Right atrium auricular region (tissue), 2 donors: ENCODE measurements around the gene DCDC1. TPM values are rescaled to one million over a fixed set of nuclear protein-coding genes. Genes with fewer than 3 reads are reported as not detected.

Source experiments
- DNase-seq: peaks from one replicate; pipeline ENCODE4 v3.0.0-alpha.2; 2019; ENCODE audit warnings: low spot score
- H3K27ac ChIP-seq, 2 donors: fragments of 200-600 bp; sonication (generic); 1 replicate in 1 of 2; 2 replicates in 1 of 2; pipeline ENCODE4 v1.5.1; 2016 to 2019
- H3K27me3 ChIP-seq, 2 donors: fragments of 200-600 bp; sonication (generic); one replicate each; pipeline versions ENCODE4 v1.5.1 to v1.6.0; 2017 to 2019
- H3K36me3 ChIP-seq: fragments of 200-600 bp; sonication (generic); one replicate; pipeline ENCODE4 v1.5.1; 2016
- H3K4me1 ChIP-seq, 2 donors: fragments of 200-600 bp; sonication (generic); one replicate each; pipeline versions ENCODE4 v1.5.1 to v1.6.0; 2017 to 2019
- H3K4me3 ChIP-seq, 2 donors: fragments of 200-600 bp; sonication (generic); 1 replicate in 1 of 2; 2 replicates in 1 of 2; pipeline ENCODE4 v1.5.1; 2017 to 2019; ENCODE audit warnings: mild to moderate bottlenecking in 1 of 2, moderate library complexity in 1 of 2
- H3K9me3 ChIP-seq, 2 donors: fragments of 200-600 bp; sonication (generic); one replicate each; pipeline ENCODE4 v1.5.1; 2019
- total RNA-seq, 2 donors: library from RNA; depleted of rRNA; stranded (reverse); fragments of >200 nt; gene quantifications; one replicate each; pipeline ENCODE4 v1.1.0, GENCODE V29; 2016
- TF ChIP-seq, protein P1 (sequence below), 2 donors: fragments of 200-600 bp; sonication (generic); IDR thresholded peaks; one replicate each; pipeline ENCODE4 v1.5.1; 2019; ENCODE audit warnings: antibody characterized with exemption in 2 of 2

DCDC1 gene
- total RNA-seq, 2 donors from 2014 or later: 0.15 to 0.24 TPM

DNA sequence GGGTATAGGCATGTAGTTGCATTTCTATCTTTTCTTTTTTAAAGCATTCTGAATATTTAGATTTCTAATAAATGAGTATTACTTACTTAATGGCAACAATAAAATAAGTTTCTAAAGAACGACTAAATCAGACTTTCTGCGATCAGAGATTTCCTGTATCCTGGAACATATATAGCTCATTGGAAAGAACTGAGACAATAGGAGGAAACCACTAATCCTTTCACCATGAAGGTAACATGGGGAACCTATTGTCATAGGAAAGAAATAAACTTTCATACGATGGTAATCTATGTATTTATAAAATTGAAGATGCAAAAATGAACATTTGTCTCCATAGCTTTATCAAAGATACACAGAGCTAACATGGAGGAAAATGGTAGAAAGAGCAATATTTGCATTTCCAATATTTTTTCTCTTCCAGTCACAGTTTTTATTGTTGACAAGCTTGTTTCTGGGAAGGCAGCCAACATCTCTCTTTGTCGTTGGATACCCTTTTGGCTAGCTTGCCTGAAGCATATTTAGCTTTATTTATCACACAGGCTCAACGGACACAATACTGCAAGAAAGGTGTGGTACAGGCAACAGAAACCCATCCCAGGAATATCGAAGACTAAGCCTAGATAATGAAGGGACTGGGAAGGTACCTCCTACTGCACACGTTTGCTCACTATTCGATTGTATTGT is 490.1 kb downstream of the DCDC1 start:
- no peaks in the 10 kb centered on the region for H3K27me3 ChIP-seq
- no peaks in the 10 kb centered on the region for H3K9me3 ChIP-seq
- H3K36me3 ChIP-seq: no peaks in the 10 kb centered on the region
- no peak for DNase-seq
- TF ChIP-seq, protein P1, sequence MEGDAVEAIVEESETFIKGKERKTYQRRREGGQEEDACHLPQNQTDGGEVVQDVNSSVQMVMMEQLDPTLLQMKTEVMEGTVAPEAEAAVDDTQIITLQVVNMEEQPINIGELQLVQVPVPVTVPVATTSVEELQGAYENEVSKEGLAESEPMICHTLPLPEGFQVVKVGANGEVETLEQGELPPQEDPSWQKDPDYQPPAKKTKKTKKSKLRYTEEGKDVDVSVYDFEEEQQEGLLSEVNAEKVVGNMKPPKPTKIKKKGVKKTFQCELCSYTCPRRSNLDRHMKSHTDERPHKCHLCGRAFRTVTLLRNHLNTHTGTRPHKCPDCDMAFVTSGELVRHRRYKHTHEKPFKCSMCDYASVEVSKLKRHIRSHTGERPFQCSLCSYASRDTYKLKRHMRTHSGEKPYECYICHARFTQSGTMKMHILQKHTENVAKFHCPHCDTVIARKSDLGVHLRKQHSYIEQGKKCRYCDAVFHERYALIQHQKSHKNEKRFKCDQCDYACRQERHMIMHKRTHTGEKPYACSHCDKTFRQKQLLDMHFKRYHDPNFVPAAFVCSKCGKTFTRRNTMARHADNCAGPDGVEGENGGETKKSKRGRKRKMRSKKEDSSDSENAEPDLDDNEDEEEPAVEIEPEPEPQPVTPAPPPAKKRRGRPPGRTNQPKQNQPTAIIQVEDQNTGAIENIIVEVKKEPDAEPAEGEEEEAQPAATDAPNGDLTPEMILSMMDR (IDR thresholded peaks at IDR 0.05): no peak
- no peak overlapping the region for H3K4me3 ChIP-seq
- H3K4me1 ChIP-seq: peaks cover 0 to 39% of the 10 kb centered on the region in 2 donors
- H3K27ac ChIP-seq: peak overlapping the region in 1 of 2 donors; percentile 57

DNA sequence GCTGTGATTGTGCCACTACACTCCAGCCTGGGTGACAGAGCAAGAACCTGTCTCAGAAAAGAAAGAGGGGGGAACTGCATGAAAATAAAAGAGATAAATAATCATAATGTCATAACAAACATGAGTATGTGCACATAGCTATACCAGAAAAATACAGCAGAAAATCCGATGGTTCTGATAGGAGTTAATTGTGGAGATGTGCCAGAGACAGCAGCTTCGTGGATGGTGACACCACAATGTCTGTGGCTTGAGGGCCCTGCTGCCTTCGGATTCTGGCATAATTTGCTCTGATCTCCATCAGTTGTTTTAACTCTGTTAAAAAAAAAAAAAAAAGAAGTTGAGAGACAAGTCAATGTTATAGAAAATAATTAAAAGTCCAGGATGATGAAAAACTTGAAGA is 491.1 kb downstream of the DCDC1 start:
- Histone ChIP-seq H3K9me3 (no peaks in the 10 kb centered on the region), H3K4me1 (peaks cover 0 to 47% of the 10 kb centered on the region in 2 donors), H3K36me3 (no peaks in the 10 kb centered on the region), H3K27ac (no peak overlapping the region), H3K27me3 (no peaks in the 10 kb centered on the region), H3K4me3 (no peak overlapping the region)
- TF ChIP-seq, protein P1 (IDR thresholded peaks at IDR 0.05): no peak
- no peak for DNase-seq

DNA sequence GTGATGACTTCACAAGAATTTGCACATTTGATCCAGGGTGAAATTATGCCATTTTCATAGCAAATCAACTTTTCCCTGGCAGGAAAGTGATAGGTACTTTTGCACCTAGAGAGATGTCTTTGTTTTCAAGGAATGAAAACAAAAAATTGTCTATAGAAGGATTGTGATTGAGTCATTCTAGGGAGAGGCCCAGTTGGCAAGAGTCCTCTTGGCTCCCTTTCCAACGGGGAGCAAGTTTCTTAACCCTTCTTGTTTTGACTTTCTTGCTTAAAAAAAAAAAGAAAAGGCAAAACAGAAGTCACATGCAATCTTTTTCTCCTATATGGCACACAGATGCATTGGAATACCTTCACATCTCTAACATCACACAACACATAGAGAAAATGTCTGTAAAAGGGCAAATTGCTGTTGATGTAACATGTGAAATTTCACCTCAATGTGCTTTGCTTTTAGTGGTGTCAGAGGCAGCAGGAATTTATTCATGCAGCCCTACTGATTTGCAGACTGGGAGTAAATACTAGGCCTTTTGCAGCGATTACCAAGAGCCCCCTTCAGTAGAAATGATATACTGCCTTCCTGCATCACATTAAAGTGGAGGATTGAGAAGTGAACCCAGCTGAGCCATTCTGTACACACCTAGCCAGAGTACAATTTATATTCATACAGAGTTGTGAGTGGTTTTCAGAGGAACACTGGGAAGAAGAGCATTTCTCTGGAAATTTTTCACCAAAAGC is 492.7 kb downstream of the DCDC1 start:
- no peak overlapping the region for H3K4me3 ChIP-seq
- no peaks in the 10 kb centered on the region for H3K36me3 ChIP-seq
- DNase-seq: no peak
- H3K27me3 ChIP-seq: no peaks in the 10 kb centered on the region
- peaks cover 0 to 47% of the 10 kb centered on the region in 2 donors for H3K4me1 ChIP-seq
- TF ChIP-seq, protein P1 (IDR thresholded peaks at IDR 0.05): no peak
- peak overlapping the region in 1 of 2 donors; percentile 32 for H3K27ac ChIP-seq
- no peaks in the 10 kb centered on the region for H3K9me3 ChIP-seq

DNA sequence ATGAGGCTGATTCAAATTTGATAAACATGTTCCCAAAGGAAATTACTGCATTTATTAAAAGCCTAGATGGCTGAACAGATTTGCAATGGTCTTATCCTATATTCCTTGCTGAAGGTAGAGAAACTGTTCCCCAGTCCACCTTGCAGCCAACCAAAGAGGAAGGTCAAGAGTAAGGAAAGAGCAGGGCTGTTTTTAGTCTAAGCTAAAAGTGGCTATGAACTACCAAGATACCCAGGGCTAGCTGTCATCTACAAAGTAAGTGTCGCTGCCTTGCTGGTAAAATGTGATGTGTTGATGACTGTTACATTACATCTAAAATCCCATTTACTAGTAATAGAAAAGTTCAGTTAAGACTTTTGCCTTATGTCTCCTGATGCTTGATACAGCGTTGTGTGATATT is 493.3 kb downstream of the DCDC1 start:
- Histone ChIP-seq H3K9me3 (no peaks in the 10 kb centered on the region), H3K27ac (peak overlapping the region in 1 of 2 donors; percentile 32), H3K4me3 (no peak overlapping the region), H3K4me1 (peaks cover 0 to 47% of the 10 kb centered on the region in 2 donors), H3K36me3 (no peaks in the 10 kb centered on the region), H3K27me3 (no peaks in the 10 kb centered on the region)
- TF ChIP-seq, protein P1 (IDR thresholded peaks at IDR 0.05): no peak
- DNase-seq: no peak

DNA sequence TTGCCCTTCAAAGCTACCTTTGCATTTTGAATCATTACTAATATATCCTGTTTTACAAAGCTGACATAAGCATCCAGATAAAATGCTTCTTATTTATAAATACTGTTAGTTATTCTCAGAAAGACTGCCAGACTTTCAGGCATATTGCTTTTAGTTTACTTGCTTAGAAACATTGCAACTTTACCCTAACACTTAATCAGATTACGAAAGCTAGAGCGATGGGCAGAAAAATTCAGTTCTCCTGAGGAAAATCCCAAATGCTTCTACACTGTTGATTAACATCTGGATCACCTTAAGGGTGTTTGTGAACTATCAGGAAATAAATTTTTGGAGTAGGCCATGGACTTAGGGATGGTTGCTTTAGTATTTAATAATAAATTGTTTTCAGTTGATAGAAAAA is 493.7 kb downstream of the DCDC1 start:
- Histone ChIP-seq H3K27ac (no peak overlapping the region), H3K4me1 (peaks cover 0 to 47% of the 10 kb centered on the region in 2 donors), H3K27me3 (no peaks in the 10 kb centered on the region), H3K4me3 (no peak overlapping the region), H3K36me3 (no peaks in the 10 kb centered on the region), H3K9me3 (no peaks in the 10 kb centered on the region)
- no peak for DNase-seq
- TF ChIP-seq, protein P1 (IDR thresholded peaks at IDR 0.05): no peak
